GM23338 (cell line): ENCODE measurements around the gene LDB3. TPM values are rescaled to one million over a fixed set of nuclear protein-coding genes. Genes with fewer than 3 reads are reported as not detected.
A peak's percentile ranks its signal among the peaks of the same experiment; 100 is the strongest.
"Not testable (repeated sequence)": the region's sequence is repeated elsewhere in the genome, so short reads cannot be mapped to it uniquely, and the experiment has no call there.

ENCODE experiments used
- ATAC-seq: fragments of 200-7000 bp; cut with Tn5 transposase; 3 replicates; pipeline ENCODE4 v1.9.1; 2020
- DNase-seq: peaks from one replicate; pipeline ENCODE4 v3.0.0-alpha.2; 2015; ENCODE audit warnings: low spot score
- H2AFZ ChIP-seq: fragments of 200-600 bp; sonication (generic); 2 replicates; pipeline ENCODE4 v1.8.0; 2016; ENCODE audit warnings: antibody characterized with exemption, mild to moderate bottlenecking, moderate library complexity
- H3F3A ChIP-seq: fragments of 200-600 bp; sonication (generic); replicated peaks from 2 replicates; pipeline ENCODE4 v1.8.0; 2017; ENCODE audit warnings: antibody characterized with exemption, mixed run types, low read depth
- H3K27ac ChIP-seq: fragments of 200-600 bp; sonication (generic); 2 replicates; pipeline ENCODE4 v1.6.1; 2016; ENCODE audit warnings: low read depth
- H3K27me3 ChIP-seq: fragments of 200-600 bp; sonication (generic); 2 replicates; pipeline ENCODE4 v1.8.0; 2016; ENCODE audit warnings: mild to moderate bottlenecking, mixed run types, moderate library complexity; ENCODE audit not compliant: insufficient read depth
- H3K36me3 ChIP-seq: fragments of 200-600 bp; sonication (generic); 2 replicates; pipeline ENCODE4 v1.8.0; 2016; ENCODE audit warnings: mild to moderate bottlenecking; ENCODE audit not compliant: insufficient read depth
- H3K4me1 ChIP-seq: fragments of 200-600 bp; sonication (generic); 2 replicates; pipeline ENCODE4 v1.8.0; 2016; ENCODE audit warnings: mild to moderate bottlenecking, moderate library complexity; ENCODE audit not compliant: insufficient read depth
- H3K4me2 ChIP-seq: fragments of 200-600 bp; sonication (generic); 2 replicates; pipeline ENCODE4 v1.7.1; 2017; ENCODE audit warnings: mixed run types
- H3K4me3 ChIP-seq: fragments of 200-600 bp; sonication (generic); 2 replicates; pipeline ENCODE4 v1.6.1; 2016; ENCODE audit warnings: mixed run types
- H3K79me2 ChIP-seq: fragments of 200-600 bp; sonication (generic); replicated peaks from 2 replicates; pipeline ENCODE4 v1.8.0; 2017; ENCODE audit warnings: mild to moderate bottlenecking; ENCODE audit not compliant: insufficient read depth
- H3K9me2 ChIP-seq: fragments of 200-600 bp; sonication (generic); 2 replicates; pipeline ENCODE4 v1.8.0; 2017; ENCODE audit not compliant: insufficient read depth
- H4K20me1 ChIP-seq: fragments of 200-600 bp; sonication (generic); replicated peaks from 2 replicates; pipeline ENCODE4 v1.8.0; 2017; ENCODE audit warnings: mild to moderate bottlenecking; ENCODE audit not compliant: insufficient read depth
- H3K27ac Mint-ChIP-seq: 2 replicates; pipeline ENCODE4 v1.8.0; 2020; ENCODE audit warnings: inconsistent platforms, mild to moderate bottlenecking, moderate library complexity, mixed read lengths
- H3K27me3 Mint-ChIP-seq: 3 replicates; pipeline ENCODE4 v1.8.0; 2022; ENCODE audit warnings: low read depth, mild to moderate bottlenecking, moderate library complexity, mixed read lengths, inconsistent platforms; ENCODE audit not compliant: insufficient read depth, poor library complexity
- H3K36me3 Mint-ChIP-seq: 3 replicates; pipeline ENCODE4 v1.8.0; 2021; ENCODE audit warnings: low read depth, mild to moderate bottlenecking, inconsistent platforms, moderate library complexity, mixed read lengths
- H3K4me1 Mint-ChIP-seq: 3 replicates; pipeline ENCODE4 v1.8.0; 2020; ENCODE audit warnings: mild to moderate bottlenecking, inconsistent platforms, mixed read lengths
- H3K4me3 Mint-ChIP-seq: 3 replicates; pipeline ENCODE4 v1.8.0; 2021; ENCODE audit warnings: moderate library complexity, mild to moderate bottlenecking, inconsistent platforms, mixed read lengths
- H3K9me3 Mint-ChIP-seq: 3 replicates; pipeline ENCODE4 v1.8.0; 2020; ENCODE audit warnings: moderate library complexity, mild to moderate bottlenecking, inconsistent platforms, mixed read lengths
- CREB1 ChIP-seq: fragments of 250-450 bp; sonication (Bioruptor Pico); IDR thresholded peaks from 2 replicates; pipeline ENCODE4 v1.5.0; 2020; ENCODE audit warnings: low read depth, mild to moderate bottlenecking, moderate library complexity
- EZH2phosphoT487 ChIP-seq: fragments of 200-600 bp; sonication (generic); IDR thresholded peaks from one replicate; pipeline ENCODE4 v1.8.1; 2018; ENCODE audit warnings: antibody characterized with exemption; ENCODE audit not compliant: unreplicated experiment
- JUNB ChIP-seq: IDR thresholded peaks from one replicate; pipeline ENCODE4 v1.6.1; 2016; ENCODE audit warnings: antibody characterized with exemption; ENCODE audit not compliant: unreplicated experiment
- NANOG ChIP-seq: IDR thresholded peaks from 2 replicates; pipeline ENCODE4 v1.6.1; 2016; ENCODE audit warnings: antibody characterized with exemption, borderline replicate concordance
- POLR2AphosphoS5 ChIP-seq: IDR thresholded peaks from 2 replicates; pipeline ENCODE4 v1.6.1; 2016; ENCODE audit warnings: antibody characterized with exemption, low read depth
- ZNF114 ChIP-seq: fragments of 250-450 bp; sonication (Bioruptor Pico); IDR thresholded peaks from 2 replicates; pipeline ENCODE4 v1.5.0; 2020; ENCODE audit warnings: mild to moderate bottlenecking, moderate library complexity
- polyA plus RNA-seq: library from polyadenylated mRNA; unstranded; fragments of >200 nt; fragmentation: Nextera tagmentation; extraction: Ambion mirVana; gene quantifications from 2 replicates; pipeline ENCODE4 v1.2.1, GENCODE V29; 2016
- total RNA-seq: library from RNA; depleted of rRNA; stranded (reverse); fragments of >200 nt; shearing (Covaris generic); gene quantifications from 2 replicates; pipeline ENCODE4 v1.2.3, GENCODE V29; 2014
- TF ChIP-seq, protein P1 (sequence below), 2 experiments: fragments of 200-600 bp in 1 of 2; sonication (generic) in 1 of 2; conservative IDR thresholded peaks; 2 replicates each; pipeline versions ENCODE4 v1.5.1 to v1.6.1; 2016 to 2017; ENCODE audit warnings: antibody characterized with exemption in 2 of 2, low read depth in 2 of 2, mild to moderate bottlenecking in 2 of 2, moderate library complexity in 1 of 2
- TF ChIP-seq, protein P2 (sequence below): IDR thresholded peaks from one replicate; pipeline ENCODE4 v1.6.1; 2018; ENCODE audit warnings: antibody characterized with exemption; ENCODE audit not compliant: unreplicated experiment

Gene LDB3
- total and polyA plus RNA-seq, 2 experiments from 2014 or later: 0.14 to 0.16 TPM

DNA sequence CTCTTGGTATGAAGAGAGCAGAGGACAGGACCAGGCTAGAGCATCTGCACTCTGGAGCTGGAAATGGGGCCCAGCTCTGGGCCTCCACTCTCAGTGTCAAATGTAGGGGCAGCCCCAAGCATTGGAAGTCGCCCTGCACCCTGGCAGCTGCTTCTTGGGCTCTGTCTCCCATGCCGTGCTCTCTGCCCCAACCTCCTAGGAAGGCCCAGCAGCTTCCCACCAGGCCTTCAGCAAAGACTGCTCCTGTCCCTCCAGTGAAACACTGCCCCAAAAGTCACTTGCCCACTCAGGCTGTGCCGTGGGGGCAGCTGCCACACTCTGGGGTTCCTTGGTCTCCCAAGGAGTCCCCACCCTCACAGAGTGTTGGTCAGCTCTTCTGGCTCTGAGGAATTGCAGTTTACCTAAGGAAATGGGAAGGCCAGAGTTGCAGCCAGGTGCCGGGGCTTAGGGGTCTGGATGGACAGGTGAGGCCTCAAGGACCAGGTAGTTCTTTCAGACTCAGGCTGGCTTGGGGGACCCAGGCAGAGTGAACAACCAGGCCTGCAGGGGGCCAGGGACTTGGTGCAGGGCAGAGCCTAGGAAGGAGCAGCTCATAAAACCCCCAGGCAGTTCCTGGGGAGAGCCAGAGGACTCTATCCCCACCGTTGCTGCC is 23.4 kb upstream of the LDB3 start (continued):
- TF ChIP-seq, protein P1, sequence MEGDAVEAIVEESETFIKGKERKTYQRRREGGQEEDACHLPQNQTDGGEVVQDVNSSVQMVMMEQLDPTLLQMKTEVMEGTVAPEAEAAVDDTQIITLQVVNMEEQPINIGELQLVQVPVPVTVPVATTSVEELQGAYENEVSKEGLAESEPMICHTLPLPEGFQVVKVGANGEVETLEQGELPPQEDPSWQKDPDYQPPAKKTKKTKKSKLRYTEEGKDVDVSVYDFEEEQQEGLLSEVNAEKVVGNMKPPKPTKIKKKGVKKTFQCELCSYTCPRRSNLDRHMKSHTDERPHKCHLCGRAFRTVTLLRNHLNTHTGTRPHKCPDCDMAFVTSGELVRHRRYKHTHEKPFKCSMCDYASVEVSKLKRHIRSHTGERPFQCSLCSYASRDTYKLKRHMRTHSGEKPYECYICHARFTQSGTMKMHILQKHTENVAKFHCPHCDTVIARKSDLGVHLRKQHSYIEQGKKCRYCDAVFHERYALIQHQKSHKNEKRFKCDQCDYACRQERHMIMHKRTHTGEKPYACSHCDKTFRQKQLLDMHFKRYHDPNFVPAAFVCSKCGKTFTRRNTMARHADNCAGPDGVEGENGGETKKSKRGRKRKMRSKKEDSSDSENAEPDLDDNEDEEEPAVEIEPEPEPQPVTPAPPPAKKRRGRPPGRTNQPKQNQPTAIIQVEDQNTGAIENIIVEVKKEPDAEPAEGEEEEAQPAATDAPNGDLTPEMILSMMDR (conservative IDR thresholded peaks at IDR 0.05; ENCODE audit: low read depth in 2 of 2): no peak; a peak in 1 of 4 replicates
- TF ChIP-seq ZNF114 (CRISPR knock-in tag): no peak
- TF ChIP-seq, protein P2, sequence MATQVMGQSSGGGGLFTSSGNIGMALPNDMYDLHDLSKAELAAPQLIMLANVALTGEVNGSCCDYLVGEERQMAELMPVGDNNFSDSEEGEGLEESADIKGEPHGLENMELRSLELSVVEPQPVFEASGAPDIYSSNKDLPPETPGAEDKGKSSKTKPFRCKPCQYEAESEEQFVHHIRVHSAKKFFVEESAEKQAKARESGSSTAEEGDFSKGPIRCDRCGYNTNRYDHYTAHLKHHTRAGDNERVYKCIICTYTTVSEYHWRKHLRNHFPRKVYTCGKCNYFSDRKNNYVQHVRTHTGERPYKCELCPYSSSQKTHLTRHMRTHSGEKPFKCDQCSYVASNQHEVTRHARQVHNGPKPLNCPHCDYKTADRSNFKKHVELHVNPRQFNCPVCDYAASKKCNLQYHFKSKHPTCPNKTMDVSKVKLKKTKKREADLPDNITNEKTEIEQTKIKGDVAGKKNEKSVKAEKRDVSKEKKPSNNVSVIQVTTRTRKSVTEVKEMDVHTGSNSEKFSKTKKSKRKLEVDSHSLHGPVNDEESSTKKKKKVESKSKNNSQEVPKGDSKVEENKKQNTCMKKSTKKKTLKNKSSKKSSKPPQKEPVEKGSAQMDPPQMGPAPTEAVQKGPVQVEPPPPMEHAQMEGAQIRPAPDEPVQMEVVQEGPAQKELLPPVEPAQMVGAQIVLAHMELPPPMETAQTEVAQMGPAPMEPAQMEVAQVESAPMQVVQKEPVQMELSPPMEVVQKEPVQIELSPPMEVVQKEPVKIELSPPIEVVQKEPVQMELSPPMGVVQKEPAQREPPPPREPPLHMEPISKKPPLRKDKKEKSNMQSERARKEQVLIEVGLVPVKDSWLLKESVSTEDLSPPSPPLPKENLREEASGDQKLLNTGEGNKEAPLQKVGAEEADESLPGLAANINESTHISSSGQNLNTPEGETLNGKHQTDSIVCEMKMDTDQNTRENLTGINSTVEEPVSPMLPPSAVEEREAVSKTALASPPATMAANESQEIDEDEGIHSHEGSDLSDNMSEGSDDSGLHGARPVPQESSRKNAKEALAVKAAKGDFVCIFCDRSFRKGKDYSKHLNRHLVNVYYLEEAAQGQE: no peak
- no peak for TF ChIP-seq JUNB
- TF ChIP-seq POLR2AphosphoS5: no peak
- TF ChIP-seq EZH2phosphoT487: no peak
- TF ChIP-seq CREB1 (CRISPR knock-in tag): no peak
- no peak for TF ChIP-seq NANOG

DNA sequence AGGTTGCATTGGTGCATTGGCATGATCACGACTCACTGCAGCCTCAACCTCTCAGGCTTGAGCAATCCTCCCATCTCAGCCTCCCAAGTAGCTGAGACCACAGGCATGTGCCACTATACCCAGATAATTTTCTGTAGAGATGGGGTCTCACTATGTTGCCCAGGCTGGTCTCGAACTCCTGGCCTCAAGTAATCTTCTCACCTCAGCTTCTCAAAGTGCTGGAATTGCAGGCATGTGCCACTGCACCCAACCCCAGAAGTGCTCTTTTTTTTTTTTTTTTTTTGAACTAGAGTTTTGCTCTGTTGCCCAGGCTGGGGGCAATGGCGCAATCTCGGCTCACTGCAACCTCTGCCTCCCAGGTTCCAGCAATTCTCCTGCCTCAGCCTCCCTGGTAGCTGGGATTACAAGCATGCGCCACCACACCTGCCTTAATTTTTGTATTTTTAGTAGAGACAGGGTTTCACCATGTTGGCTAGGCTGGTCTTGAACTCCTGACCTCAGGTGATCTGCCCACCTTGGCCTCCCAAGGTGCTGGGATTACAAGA is 22.6 kb upstream of the LDB3 start:
- H3K27ac Mint-ChIP-seq, H3K79me2 ChIP-seq, ATAC-seq, H3K4me1 Mint-ChIP-seq, H3K27ac ChIP-seq, DNase-seq, H3K9me2 ChIP-seq, H3K4me1 ChIP-seq, H3K36me3 Mint-ChIP-seq, H4K20me1 ChIP-seq, H3K4me3 ChIP-seq, H3K4me2 ChIP-seq, H3K4me3 Mint-ChIP-seq, H3K36me3 ChIP-seq, H3K27me3 ChIP-seq, H3K9me3 Mint-ChIP-seq, H3K27me3 Mint-ChIP-seq, H2AFZ ChIP-seq, H3F3A ChIP-seq: not testable (repeated sequence)

DNA sequence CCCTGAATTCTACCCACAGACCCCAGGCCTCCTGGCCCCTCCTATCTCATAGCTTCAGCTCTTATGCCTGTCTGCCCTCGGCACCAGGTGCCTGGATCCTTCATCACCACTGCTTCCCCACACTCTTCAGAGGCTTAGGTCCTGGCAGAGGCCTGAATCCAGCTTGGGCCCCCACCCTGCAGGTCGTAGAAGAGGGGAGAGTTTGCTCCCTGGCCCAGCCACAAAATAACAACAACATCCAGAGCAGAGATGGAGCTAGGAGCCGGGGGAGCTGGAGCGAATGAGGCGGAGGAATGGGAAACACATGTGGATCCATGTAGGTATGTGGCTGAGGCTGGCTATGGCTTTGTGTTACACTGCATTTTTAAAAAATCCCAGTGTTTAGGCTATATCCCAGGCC is 21.8 kb upstream of the LDB3 start:
- Mint-ChIP-seq H3K36me3 (peaks cover 2% of the 10 kb centered on the region; the same call in 1 of the 3 replicates), H3K4me3 (no peak overlapping the region), H3K9me3 (peaks cover 6% of the 10 kb centered on the region), H3K27me3 (peaks cover 9% of the 10 kb centered on the region), H3K27ac (no peak overlapping the region), H3K4me1 (peaks cover 8% of the 10 kb centered on the region)
- H3F3A ChIP-seq: no peaks in the 10 kb centered on the region
- ATAC-seq (no peak), DNase-seq (no peak)
- no peaks in the 10 kb centered on the region for H3K27me3 ChIP-seq
- H2AFZ ChIP-seq: peak overlapping the region; percentile 38; the same call in 1 of the 2 replicates
- H3K4me2 ChIP-seq: no peak overlapping the region
- no peak overlapping the region for H3K27ac ChIP-seq
- H4K20me1 ChIP-seq: no peaks in the 10 kb centered on the region
- no peaks in the 10 kb centered on the region for H3K79me2 ChIP-seq
- H3K9me2 ChIP-seq: peaks cover 3% of the 10 kb centered on the region; the same call in 1 of the 2 replicates
- H3K4me1 ChIP-seq: peaks cover 7% of the 10 kb centered on the region
- H3K4me3 ChIP-seq: no peak overlapping the region
- no peaks in the 10 kb centered on the region for H3K36me3 ChIP-seq
- TF ChIP-seq, protein P2: no peak
- TF ChIP-seq ZNF114 (CRISPR knock-in tag): no peak
- TF ChIP-seq NANOG: no peak
